Upper lobe of left lung (tissue), 6 donors: Measurements from ENCODE around the gene RESP18. TPM values are rescaled to one million over a fixed set of nuclear protein-coding genes. Genes with fewer than 3 reads are reported as not detected.

Source experiments
- ATAC-seq, 2 donors: fragments of 200-7000 bp; cut with Tn5 transposase; one replicate each; pipeline ENCODE4 v1.9.1; 2022; ENCODE audit warnings: mild to moderate bottlenecking in 2 of 2, moderate library complexity in 2 of 2; ENCODE audit not compliant: low FRiP score in 2 of 2
- DNase-seq, 2 donors: peaks; one replicate each; pipeline ENCODE4 v3.0.0-alpha.2; 2019 to 2020
- H3K27ac ChIP-seq, 4 donors: fragments of 200-600 bp; sonication (generic); one replicate each; pipeline ENCODE4 v1.5.1; 2016 to 2019
- H3K27me3 ChIP-seq, 4 donors: fragments of 200-600 bp; sonication (generic); one replicate each; pipeline ENCODE4 v1.5.1; 2017 to 2019
- H3K36me3 ChIP-seq, 4 donors: fragments of 200-600 bp; sonication (generic); one replicate each; pipeline ENCODE4 v1.5.1; 2016 to 2019
- H3K4me1 ChIP-seq, 4 donors: fragments of 200-600 bp; sonication (generic); one replicate each; pipeline ENCODE4 v1.5.1; 2018 to 2019
- H3K4me3 ChIP-seq, 4 donors: fragments of 200-600 bp; sonication (generic); one replicate each; pipeline ENCODE4 v1.5.1; 2017 to 2019; ENCODE audit warnings: mild to moderate bottlenecking in 2 of 4, moderate library complexity in 1 of 4
- H3K9me3 ChIP-seq, 4 donors: fragments of 200-600 bp; sonication (generic); one replicate each; pipeline ENCODE4 v1.5.1; 2018 to 2019
- EP300 ChIP-seq, 4 donors: sonication (generic); formaldehyde crosslinking; IDR thresholded peaks; one replicate each; pipeline ENCODE4 v1.5.1; 2017; ENCODE audit warnings: antibody characterized with exemption in 4 of 4, control low read depth in 2 of 4
- POLR2A ChIP-seq, 4 donors: fragments of 450-650 bp; IDR thresholded peaks; one replicate each; pipeline ENCODE4 v1.5.1; 2016 to 2017; ENCODE audit warnings: antibody characterized with exemption in 4 of 4, mild to moderate bottlenecking in 2 of 4
- POLR2AphosphoS5 ChIP-seq, 2 donors: sonication (generic); formaldehyde crosslinking; IDR thresholded peaks; one replicate each; pipeline ENCODE4 v1.5.1; 2017; ENCODE audit warnings: antibody characterized with exemption in 2 of 2
- WGBS, 2 donors: methylation state at CpG; one replicate each; pipeline ENCODE4 v1.1.5; 2017 to 2018; 5-methylcytosine and 5-hydroxymethylcytosine counted together
- total RNA-seq, 6 donors: library from RNA; depleted of rRNA in 4 of 6; stranded (reverse); fragments of >200 nt in 4 of 6; gene quantifications; one replicate each; pipeline versions ENCODE4 v1.1.0 to v1.2.1, GENCODE V29; 2016 to 2021
- TF ChIP-seq, protein P1 (sequence below), 6 experiments: fragments of 450-650 bp in 4 of 6; fragments of 200-600 bp in 2 of 6; sonication (generic) in 2 of 6; IDR thresholded peaks; one replicate each; pipeline ENCODE4 v1.5.1; 2016 to 2019; ENCODE audit warnings: antibody characterized with exemption in 6 of 6
- donor health status: DM: no; HTN: no; CAD: no; lungs with moderate emphysema.
- donor health status: DM: no; HTN: yes; CAD: no; lungs with severe emphysema.

RESP18 gene
- total RNA-seq, 6 donors from 2014 or later = not detected

- H3K4me1 ChIP-seq = no peaks in the 10 kb centered on the region
- H3K27ac ChIP-seq = no peak overlapping the region
- H3K36me3 ChIP-seq = no peaks in the 10 kb centered on the region
- DNase-seq (peak in 1 of 2 donors; percentile 89), ATAC-seq (peak; percentile 63 to 74)
- WGBS, 2 donors = 13 to 21% methylated on average over 33 to 39 of the region's 39 CpGs
- peaks cover 0 to 13% (median 5%) of the 10 kb centered on the region in 4 donors for H3K27me3 ChIP-seq
- TF ChIP-seq POLR2A (IDR thresholded peaks at IDR 0.05) (no peak), POLR2AphosphoS5 (IDR thresholded peaks at IDR 0.05) (no peak), EP300 (IDR thresholded peaks at IDR 0.05) (no peak)
- TF ChIP-seq, protein P1, sequence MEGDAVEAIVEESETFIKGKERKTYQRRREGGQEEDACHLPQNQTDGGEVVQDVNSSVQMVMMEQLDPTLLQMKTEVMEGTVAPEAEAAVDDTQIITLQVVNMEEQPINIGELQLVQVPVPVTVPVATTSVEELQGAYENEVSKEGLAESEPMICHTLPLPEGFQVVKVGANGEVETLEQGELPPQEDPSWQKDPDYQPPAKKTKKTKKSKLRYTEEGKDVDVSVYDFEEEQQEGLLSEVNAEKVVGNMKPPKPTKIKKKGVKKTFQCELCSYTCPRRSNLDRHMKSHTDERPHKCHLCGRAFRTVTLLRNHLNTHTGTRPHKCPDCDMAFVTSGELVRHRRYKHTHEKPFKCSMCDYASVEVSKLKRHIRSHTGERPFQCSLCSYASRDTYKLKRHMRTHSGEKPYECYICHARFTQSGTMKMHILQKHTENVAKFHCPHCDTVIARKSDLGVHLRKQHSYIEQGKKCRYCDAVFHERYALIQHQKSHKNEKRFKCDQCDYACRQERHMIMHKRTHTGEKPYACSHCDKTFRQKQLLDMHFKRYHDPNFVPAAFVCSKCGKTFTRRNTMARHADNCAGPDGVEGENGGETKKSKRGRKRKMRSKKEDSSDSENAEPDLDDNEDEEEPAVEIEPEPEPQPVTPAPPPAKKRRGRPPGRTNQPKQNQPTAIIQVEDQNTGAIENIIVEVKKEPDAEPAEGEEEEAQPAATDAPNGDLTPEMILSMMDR (IDR thresholded peaks at IDR 0.05) = no peak
- no peak overlapping the region for H3K4me3 ChIP-seq
- peaks cover 0 to 10% (median 0%) of the 10 kb centered on the region in 4 donors for H3K9me3 ChIP-seq
These were observed 857 bp downstream of the RESP18 start for GRCh38 chr2:219331560-219332213.

GRCh38 chr2:219327719-219328118 lies 4.8 kb downstream of the RESP18 start:
- Histone ChIP-seq H3K9me3 (no peaks in the 10 kb centered on the region), H3K27ac (no peak overlapping the region), H3K27me3 (peaks cover 0 to 13% (median 5%) of the 10 kb centered on the region in 4 donors), H3K4me3 (no peak overlapping the region), H3K36me3 (no peaks in the 10 kb centered on the region), H3K4me1 (no peaks in the 10 kb centered on the region)
- TF ChIP-seq EP300 (IDR thresholded peaks at IDR 0.05) (no peak), POLR2AphosphoS5 (IDR thresholded peaks at IDR 0.05) (no peak), POLR2A (IDR thresholded peaks at IDR 0.05) (no peak)
- DNase-seq (no peak), ATAC-seq (no peak)
- 42 to 48% methylated on average over 2 of the region's 2 CpGs for WGBS, 2 donors

DNA sequence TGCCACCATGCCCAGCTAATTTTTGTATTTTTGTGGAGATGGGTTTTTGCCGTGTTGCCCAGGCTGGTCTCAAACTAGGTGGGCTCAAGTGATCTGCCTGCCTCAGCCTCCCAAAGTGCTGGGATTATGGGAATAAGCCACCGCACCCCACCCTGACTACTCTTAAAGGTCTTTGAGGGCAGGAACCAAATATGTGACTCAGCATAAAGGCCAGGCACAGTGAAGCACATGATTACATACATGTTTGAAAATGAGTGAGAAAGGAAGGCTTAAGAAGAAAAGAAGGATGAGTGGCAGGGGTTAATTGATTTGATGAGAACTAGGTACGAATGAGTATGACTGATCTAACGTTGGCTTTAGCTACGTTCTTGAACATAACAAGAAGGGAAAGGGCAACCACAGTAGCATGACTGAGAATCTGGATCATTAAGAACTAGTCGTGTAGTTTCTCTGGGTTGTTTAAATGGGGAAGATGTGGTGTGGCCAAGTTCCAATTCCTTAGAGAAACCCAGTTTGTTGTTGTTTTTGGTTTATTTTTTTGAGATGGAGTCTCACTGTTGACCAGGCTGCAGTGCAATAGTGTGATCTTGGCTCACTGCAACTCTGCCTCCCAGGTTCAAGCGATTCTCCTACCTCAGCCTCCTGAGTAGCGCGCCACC lies 6.8 kb downstream of the RESP18 start:
- Histone ChIP-seq H3K9me3 (no peaks in the 10 kb centered on the region), H3K36me3 (no peaks in the 10 kb centered on the region), H3K4me1 (no peaks in the 10 kb centered on the region), H3K4me3 (no peak overlapping the region), H3K27ac (no peak overlapping the region), H3K27me3 (no peaks in the 10 kb centered on the region)
- WGBS, 2 donors = 61 to 67% methylated on average over 9 of the region's 9 CpGs
- ATAC-seq (no peak), DNase-seq (no peak)
- TF ChIP-seq, protein P1 (IDR thresholded peaks at IDR 0.05) = no peak
- no peak for TF ChIP-seq POLR2A (IDR thresholded peaks at IDR 0.05)
- TF ChIP-seq POLR2AphosphoS5 (IDR thresholded peaks at IDR 0.05) = no peak
- TF ChIP-seq EP300 (IDR thresholded peaks at IDR 0.05) = no peak

- Histone ChIP-seq H3K4me1 (no peaks in the 10 kb centered on the region), H3K9me3 (no peaks in the 10 kb centered on the region), H3K36me3 (no peaks in the 10 kb centered on the region), H3K27ac (no peak overlapping the region), H3K4me3 (no peak overlapping the region), H3K27me3 (no peaks in the 10 kb centered on the region)
- no peak for TF ChIP-seq EP300 (IDR thresholded peaks at IDR 0.05)
- TF ChIP-seq POLR2AphosphoS5 (IDR thresholded peaks at IDR 0.05) = no peak
- no peak for TF ChIP-seq POLR2A (IDR thresholded peaks at IDR 0.05)
- TF ChIP-seq, protein P1 (IDR thresholded peaks at IDR 0.05) = no peak
- DNase-seq (no peak), ATAC-seq (no peak)
- 77 to 85% methylated on average over 4 of the region's 4 CpGs for WGBS, 2 donors
These were observed 7.4 kb downstream of the RESP18 start for GRCh38 chr2:219325136-219325535.

- Histone ChIP-seq H3K36me3 (no peaks in the 10 kb centered on the region), H3K27ac (no peak overlapping the region), H3K27me3 (no peaks in the 10 kb centered on the region), H3K9me3 (no peaks in the 10 kb centered on the region), H3K4me3 (no peak overlapping the region), H3K4me1 (no peaks in the 10 kb centered on the region)
- TF ChIP-seq POLR2A (IDR thresholded peaks at IDR 0.05) (no peak), POLR2AphosphoS5 (IDR thresholded peaks at IDR 0.05) (no peak), EP300 (IDR thresholded peaks at IDR 0.05) (no peak)
- TF ChIP-seq, protein P1 (IDR thresholded peaks at IDR 0.05) = no peak
- 64 to 72% methylated on average over 4 of the region's 4 CpGs for WGBS, 2 donors
- DNase-seq = no peak
- ATAC-seq = no peak
These were observed 9.1 kb downstream of the RESP18 start for GRCh38 chr2:219323434-219323833.
